Stimulated activated CD8-positive, alpha-beta memory T cell treated with anti-CD3 and anti-CD28 coated beads, Interleukin-7, amount 100 ng/mL, for 4 hours (primary cell): ENCODE results near the gene CLASRP.
A peak's percentile ranks its signal among the peaks of the same experiment; 100 is the strongest.
"Not testable (repeated sequence)": the region's sequence is repeated elsewhere in the genome, so short reads cannot be mapped to it uniquely, and the experiment has no call there.

Source experiments
- DNase-seq, 2 donors: peaks; one replicate each; pipeline ENCODE4 v3.0.0-alpha.2; 2020; ENCODE audit warnings: low read depth in 2 of 2

CLASRP gene

GRCh38 chr19:45103508-45104319 is 64.9 kb downstream of the CLASRP start:
- no peak for DNase-seq

DNA sequence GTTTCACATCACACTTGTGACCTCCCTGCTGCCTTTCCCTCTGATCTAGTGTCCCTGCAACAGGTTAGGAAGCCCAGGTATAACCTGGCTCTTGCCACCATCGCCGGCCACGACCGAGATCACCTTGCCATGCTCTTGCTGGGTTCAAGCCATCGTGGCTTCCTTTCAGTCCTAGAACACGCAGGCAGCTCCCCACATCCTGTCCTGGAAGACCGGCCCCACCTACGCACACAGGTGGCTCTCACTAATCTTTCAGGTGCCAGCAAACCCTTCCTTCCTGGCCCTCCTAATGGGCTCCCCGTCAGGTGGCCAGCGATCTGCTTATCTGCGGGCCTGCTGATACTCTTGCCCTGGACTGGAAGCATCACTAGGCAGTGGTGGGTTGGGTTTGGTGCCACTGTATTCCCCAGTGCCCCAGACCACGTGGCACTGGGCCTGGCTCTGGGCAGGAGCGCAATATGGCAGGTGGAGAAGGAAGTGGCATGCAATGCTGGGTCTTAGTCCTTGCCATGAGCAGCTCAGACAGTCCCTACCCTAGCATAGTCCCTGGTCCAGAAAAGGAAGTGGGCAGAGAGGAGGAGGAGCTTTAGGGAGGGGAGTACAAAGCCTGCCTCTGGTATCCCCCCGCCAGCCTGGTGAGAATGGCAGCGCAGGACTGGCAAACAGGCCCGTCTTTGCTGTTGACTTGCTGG is 66.0 kb downstream of the CLASRP start:
- DNase-seq = no peak

- DNase-seq = not testable (repeated sequence)
Observed at GRCh38 chr19:45106363-45106762, 67.5 kb downstream of the CLASRP start.

DNA sequence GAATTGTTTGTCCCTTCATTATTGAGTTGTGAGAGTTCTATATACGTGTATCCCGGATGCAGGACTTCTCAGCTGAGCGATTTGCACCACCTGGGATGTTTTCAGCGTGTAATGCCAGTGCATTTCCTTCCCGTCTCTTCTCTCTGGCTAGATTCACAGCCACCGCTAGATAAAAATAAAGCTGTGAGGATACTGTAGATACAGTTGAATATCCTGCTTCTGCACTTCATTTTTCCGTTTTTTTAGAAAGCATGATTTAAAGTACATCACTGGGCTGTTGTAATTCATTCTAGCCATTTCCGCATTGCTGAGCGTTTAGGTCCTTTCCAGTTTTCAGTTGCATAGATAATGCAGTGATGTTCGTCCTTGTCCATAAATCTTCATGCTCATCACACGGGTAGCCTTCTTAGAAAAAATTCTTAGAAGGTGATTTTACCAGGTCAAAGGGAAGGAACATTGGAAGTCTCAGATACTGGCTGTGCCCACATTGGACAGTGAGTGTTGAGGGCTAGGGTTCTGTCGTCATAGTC is 68.8 kb downstream of the CLASRP start:
- no peak for DNase-seq

DNA sequence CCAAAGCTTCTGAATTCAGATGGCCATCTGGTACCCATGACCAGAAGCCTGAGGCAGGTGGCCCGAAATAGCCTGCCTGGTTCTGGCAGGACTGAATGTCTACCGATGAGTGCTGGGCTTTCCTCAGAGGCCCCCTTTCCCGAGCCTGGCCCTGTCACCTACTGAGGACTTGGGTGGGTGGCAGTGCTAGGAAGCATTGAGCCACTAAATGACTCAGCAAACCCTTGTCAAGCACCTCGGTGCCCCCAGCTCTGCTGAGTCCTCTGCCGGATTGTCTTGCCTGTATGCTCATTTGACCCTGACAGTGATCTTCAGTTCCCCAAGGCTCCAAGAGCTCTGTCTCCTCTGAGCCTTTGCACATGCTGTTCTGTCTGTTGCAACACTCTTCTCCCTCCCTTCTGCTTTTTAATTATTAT is 72.0 kb downstream of the CLASRP start:
- DNase-seq = no peak

- no peak for DNase-seq
Observed at GRCh38 chr19:45112111-45112827, 73.4 kb downstream of the CLASRP start.

DNA sequence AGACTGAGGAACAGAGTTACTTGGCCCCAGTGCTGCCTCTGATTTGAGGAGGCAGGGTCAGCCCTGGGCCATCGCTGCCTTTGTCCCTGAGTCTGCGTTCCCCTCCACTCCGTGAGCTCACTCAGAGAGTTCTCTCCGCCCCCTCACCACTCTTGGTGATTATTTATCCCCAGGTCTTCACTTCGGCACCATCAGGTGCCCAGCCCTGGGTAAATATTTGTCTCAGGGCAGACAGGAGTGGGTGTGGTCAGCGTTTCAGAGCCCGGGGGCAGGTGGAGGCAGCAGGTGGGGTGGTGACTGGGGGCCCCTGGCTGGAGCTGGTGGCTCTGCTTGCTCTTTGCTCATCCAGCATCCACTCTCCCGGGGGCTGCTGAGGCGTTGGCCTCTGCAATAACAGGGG is 74.8 kb downstream of the CLASRP start:
- DNase-seq = no peak

- no peak for DNase-seq
Observed at GRCh38 chr19:45114116-45114515, 75.3 kb downstream of the CLASRP start.

DNA sequence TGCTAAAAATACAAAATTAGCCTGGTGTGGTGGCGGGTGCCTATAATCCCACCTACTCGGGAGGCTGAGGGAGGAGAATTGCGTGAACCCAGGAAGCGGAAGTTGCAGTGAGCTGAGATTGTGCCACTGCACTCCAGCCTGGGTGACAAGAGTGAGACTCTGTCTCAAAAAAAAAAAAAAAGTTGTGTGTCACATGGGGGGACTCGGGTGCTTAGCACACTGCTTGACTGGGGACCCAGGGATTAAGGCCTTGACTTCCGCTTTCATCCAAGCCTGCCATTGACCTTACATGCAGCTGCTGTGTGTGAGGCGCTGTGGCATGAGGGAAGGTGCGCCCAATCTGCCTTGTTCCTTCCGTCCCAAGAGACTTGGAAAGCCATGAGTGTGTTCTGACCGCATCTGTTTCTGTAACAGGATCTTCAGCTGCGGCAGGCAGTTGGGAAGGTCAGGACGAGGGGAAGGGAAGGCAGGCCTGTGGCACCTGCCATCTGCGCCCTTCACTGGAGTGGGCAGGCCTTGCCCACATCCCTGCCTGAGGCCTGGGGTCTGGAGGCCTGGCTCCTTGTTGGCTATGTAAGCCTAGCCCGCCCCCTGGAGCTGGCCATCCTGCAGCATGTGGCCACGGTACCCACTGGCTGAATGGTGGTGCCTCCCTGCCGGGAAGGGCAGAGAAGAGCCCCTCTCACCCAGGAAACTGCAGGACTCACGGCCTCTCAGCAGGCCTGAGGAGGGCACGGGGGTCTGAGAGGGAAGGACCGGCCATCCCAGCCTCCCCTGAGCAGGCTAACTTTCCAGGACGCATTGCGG is 77.2 kb downstream of the CLASRP start:
- DNase-seq = no peak

- DNase-seq = peak; percentile 39 to 67
Observed at GRCh38 chr19:45117167-45117594, 78.3 kb downstream of the CLASRP start.

DNA sequence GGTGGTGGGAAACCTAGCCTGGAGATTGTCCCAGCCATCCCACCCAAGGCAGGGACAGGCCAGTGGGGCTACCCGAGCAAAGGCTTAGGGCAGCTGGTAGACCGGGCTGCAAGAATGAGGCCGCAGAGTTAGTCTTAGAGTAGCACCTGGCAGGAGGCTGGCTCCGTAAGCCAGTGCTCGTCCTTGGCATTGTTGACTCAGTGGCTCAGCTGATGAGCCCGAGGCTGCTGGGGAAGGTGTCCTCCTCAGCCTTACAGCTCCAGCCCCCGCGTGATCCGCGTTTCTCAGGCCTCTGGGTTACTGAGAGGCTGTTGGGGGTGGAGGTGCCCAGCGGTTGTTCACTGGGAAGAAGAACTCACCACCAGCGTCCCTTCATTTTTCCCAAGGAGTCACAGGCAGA is 78.8 kb downstream of the CLASRP start:
- DNase-seq = no peak

- no peak for DNase-seq
Observed at GRCh38 chr19:45118106-45118505, 79.3 kb downstream of the CLASRP start.

DNA sequence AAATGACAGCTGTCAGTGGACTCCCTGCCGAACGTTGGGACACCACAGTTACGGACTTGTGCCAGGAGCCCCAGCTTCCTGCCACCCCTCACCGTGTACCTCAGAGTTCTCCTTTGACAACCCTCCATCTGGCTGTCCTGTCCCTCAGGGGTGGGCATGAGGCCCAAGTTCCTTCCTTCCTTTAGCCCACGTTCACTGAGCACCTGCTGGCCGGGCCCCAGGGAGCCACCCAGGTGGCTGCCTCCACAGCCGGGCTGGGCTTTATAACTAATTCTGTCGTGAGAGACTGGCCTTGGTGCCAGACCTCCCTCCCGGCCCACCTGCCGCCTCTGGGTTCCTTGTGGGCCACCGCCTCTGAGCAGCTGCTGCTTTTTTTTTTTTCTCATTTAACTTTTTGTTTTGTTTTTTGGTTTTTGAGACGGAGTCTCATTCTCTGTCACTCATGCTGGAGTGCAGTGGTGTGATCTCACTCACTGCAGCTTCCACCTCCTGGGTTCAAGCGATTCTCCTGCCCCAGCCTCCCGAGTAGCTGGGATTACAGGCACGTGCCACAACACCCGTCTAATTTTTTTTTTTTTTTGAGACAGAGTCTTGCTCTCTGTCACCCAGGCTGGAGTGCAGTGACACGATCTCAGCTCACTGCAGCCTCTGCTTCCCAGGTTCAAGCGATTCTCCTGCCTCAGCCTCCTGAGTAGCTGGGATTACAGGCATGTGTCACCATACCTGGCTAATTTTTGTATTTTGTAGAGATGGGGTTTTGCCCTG is 79.9 kb downstream of the CLASRP start:
- not testable (repeated sequence) for DNase-seq

GRCh38 chr19:45119582-45119981 is 80.7 kb downstream of the CLASRP start:
- no peak for DNase-seq
